Midbrain (tissue), 1 donor: Measurements from ENCODE around the gene TTC39A.
A peak's percentile ranks its signal among the peaks of the same experiment; 100 is the strongest.
"Not testable (repeated sequence)": the region's sequence is repeated elsewhere in the genome, so short reads cannot be mapped to it uniquely, and the experiment has no call there.

Experiments
- DNase-seq: peaks from one replicate; lab custom pipeline; 2025; lab: John Stamatoyannopoulos, UW

The TTC39A gene

DNA sequence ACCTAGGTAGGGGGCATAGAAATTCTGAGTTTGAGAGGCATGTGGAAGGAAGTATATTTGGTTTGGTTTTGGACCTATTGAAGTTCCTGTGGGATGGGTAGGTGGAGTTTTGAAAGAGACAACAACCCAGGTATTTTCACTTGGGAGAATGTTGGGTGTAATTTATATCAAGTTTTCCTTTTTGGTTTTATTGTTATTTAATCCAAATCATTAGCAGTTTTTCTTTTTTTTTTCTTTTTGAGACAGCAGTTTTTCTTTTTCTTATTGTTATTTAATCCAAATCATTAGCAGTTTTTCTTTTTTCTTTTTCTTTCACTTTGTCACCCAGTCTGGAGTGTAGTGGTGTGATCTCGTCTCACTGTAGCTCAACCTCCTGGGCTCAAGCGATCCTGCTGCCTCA is 64.2 kb downstream of the TTC39A start:
- DNase-seq: no peak

DNA sequence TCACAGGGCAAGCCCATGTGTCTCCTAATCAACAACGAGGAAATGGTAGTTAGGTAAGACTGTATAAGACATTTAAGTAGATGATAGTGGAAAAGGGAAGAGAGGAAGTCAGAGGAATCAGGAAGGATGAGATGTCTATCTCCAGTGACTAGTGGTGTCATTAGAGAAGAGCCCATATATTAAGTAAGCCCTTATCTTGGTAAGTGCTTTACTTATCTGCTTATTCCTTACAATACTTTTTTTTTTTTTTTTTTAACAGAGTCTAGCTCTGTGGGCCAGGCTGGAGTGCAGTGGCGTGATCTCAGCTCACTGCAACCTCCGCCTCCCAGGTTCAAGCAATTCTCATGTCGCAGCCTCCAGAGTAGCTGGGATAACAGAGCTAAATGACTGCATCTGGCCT is 64.7 kb downstream of the TTC39A start:
- no peak for DNase-seq

DNA sequence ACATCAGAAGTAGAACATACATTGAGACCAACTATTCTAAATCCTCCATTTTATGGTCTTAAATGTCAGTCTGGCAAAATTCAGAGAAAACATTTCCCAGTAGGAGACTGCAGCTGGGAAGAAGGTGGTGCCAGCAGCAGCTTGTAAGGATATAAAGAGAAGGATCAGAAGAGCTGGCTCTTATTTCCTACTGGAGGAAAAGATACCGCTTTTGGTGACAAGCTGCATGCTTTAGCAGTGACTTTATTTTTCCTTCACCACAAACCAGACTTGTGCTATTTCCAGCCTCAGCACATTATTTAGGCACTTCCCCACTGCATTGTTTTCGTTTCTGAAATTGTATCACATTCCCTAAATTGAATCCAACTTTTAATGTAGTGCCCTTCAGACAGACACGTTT is 65.9 kb downstream of the TTC39A start:
- no peak for DNase-seq

DNA sequence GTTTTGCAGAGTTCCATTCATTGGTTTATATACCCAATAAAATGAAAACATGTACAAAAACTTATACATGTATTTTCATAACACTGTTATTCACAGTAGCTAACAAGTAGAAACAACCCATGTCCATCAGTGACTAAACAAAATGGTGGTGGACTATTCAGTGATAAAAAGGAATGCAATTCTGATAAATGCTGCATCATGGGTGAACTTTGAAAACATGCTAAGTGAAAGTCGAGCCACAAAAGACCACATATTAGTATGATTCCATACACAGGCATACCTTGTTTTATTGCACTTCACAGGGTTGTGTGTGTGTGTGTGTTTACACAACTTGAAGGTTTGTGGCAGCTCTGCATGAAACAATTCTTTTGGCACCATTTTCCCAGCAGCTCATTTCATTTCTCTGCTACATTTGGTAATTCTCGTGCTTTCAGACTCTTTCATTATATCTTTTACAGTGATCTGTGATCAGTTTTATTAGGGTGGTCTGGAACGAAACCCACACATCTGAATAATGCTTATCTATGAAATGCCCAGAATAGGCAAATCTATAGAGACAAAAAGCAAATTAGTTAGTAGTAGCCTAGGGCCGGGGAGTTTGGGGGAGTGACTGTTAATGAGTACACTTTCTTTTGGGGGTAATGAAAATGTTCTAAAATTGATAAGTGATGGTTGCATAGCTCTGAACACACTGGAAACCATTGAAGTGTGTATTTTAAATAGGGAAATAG is 67.0 kb downstream of the TTC39A start:
- no peak for DNase-seq

DNA sequence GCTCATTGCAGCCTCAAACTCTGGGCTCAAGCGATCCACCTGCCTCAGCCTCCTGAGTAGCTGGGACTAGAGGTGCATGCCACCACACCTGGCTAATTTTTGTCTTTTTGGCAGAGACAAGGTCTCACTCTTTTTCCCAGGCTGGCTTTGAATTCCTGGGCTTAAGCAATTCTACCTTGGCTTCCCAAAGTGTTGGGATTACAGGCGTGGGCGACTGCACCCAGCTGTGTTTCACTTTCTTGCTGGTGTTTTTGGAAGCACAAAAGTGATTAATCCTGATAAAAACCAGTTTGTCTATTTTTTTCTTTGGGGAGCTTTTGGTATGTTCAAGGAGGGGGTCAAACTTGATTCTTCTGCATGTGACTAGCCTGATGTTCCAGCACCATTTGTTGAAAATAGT is 75.0 kb downstream of the TTC39A start:
- DNase-seq: no peak

DNA sequence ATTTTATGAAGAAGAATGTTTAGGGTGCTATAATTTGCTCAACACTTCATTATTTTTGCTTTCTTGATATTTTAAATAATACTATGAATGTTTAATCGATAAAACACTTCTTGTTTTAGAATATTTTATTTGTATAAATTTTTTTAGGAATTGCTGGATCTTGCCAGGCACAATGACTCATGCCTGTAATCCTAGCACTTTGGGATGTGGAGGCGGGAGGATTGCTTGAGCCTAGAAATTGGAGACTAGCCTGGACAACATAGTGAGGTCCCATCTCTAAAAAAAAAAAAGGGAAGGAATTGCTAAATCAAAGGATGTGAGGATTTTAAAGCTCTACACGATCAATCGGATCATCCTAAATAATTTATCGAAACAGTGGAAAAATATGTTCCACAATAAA is 76.7 kb downstream of the TTC39A start:
- no peak for DNase-seq

DNA sequence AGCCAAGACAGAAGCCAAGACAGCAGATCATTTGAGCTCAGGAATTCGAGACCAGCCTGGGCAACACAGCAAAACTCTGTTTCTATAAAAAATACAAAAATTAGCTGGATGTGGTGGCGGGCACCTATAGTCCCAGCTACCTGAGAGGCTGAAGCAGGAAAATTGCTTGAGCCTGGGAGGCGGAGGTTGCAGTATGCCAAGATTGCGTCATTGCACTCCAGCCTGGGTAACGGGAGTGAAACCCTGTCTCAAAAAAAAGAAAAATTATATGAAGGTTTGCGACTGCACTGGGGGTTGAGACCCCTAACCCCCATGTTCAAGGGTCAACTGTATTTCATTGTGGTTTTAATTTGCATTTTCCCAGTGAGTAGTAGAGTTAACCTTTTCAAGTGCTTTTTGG is 78.0 kb downstream of the TTC39A start:
- DNase-seq: no peak

DNA sequence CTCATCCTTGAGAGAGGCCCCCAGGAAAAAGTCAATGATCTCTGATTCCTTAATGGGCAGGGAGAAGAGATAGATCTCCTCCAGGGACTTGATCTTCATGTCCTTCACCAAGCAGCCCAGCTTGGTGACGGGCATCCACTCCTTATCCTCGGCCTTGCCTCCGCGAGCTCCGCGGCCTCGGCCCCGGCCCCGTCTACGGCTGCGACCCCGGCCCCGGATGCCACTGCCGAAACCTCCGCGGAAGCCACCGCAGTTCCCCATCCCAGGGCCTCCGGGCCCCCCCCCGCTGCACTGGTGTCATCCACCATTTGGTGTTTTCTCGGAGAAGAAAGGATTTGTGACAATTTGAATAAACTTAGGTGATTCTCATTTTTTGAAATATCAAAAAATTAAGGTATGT is 79.2 kb downstream of the TTC39A start:
- not testable (repeated sequence) for DNase-seq

DNA sequence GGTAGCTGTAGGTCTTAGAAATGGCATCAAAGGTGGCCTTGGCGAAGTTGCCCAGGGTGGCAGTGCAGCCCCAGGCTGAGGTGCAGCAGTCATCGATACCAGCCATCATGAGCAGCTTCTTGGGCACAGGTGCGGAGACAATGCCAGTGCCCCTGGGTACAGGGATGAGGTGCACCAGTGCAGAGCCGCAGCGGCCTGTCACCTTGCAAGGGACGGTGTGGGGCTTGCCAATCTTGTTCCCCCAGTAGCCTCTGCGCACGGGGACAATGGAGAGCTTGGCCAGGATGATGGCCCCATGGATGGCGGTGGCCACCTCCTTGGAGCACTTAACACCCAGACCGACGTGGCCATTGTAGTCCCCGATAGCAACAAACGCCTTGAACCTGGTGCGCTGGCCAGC is 79.6 kb downstream of the TTC39A start:
- not testable (repeated sequence) for DNase-seq

DNA sequence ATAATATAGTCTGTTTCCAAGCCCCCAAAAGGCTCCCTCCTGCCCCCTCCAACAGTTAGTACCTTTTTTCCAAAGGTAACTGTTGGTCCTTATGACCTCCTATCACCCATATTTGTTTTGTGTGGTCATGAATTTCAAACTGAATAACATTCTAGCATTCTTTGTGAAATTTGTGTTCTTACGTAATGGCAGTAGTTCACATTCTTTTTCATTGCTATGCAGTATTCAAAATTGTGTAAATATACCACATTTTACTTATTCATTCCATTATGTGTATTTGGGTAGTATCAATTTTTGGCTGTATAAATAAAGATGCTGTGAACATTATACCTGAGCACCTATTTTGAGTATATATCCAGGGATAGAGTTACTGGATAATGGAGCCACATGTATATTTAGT is 80.9 kb downstream of the TTC39A start:
- DNase-seq: no peak

DNA sequence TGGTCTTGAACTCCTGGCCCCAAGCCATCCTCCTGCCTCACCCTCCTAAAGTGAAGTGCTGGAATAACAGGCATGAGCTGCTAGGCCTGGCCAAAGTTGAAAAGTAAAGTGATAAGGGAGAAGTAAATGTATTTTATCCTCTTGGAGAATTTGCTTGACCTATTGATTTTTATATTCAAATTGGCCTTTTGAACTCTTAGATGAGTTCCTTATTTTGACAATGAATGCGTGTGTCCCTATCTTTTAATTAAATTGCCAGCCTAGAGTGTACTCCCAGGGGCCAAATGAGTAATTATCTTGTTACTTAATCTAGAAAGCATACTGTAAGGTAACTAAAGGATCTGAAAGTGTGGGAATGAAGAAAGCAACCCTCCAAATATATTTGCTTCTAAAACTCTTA is 82.9 kb downstream of the TTC39A start:
- no peak for DNase-seq

DNA sequence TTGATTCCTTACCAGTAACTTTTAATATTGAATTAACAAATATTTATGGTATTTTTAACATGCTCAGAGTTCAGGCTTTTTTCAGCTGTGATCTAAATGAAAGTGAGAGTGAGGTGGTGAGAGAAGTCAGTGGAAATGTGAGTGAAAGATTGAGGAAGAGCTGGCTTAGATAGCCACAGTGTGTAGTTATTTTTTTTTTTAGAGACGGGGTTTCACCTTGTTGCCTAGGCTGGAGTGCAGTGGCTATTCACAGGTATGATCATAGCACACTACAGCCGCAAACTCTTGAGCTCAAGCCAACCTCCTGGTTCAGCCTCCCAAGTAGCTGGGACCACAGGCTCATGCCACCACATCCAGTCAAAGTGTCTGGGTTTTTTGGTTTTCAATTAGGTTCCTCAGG is 83.3 kb downstream of the TTC39A start:
- no peak for DNase-seq

DNA sequence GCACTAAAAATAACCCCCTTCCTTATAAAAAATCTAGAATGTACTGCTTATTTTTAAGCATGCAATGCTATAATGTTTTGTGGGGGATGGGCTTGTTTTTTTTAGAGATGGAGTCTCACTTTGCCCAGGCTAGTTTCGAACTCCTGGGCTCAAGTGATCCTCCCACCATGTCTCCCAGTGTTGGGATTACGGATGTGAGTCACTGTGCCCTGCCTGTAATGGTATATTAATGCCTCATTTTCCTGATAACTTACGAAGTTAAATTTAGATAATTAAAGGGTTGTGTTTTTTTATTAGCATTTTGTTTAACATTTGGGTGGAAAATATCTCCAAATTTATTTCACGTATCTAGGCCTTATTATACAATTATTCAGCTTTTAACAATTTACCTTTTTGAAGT is 87.8 kb downstream of the TTC39A start:
- DNase-seq: no peak

DNA sequence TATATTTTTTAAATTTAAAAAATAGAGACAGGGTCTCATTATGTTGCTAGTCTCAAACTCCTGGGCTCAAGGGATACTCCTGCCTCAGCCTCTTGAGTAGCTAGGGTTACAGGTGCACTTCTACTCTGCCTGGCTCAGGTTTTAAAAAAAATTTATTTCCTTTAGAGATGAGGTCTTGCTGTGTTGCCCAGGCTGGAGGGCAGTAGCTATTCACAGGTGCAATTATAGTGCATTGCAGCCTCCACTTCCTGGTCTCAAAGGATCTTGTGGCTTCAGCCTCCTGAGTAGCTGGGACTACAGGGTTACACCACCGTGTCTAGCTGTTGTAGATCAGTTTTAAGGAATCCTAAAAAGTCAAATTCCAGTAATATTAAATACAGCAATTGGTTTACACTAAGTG is 89.2 kb downstream of the TTC39A start:
- no peak for DNase-seq

DNA sequence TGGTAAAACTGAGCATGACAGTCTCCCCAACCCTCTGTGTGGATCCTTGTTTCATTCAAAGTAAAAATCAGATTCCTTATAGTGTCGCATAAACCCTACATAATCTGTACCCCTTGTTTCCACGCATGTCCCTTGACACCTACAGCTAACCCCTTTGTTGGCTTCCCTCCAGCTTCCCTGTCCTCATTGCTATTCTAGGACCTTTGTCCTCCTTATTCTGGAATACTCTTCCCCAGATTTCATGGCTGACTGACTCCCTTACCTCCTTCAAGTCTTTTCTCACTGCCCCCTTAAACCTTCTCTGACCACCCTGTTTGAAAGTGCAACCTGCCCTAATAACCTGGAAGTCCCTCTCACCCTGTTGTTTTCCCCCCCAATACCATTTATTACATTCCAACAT is 90.3 kb downstream of the TTC39A start:
- DNase-seq: peak; percentile 23

DNA sequence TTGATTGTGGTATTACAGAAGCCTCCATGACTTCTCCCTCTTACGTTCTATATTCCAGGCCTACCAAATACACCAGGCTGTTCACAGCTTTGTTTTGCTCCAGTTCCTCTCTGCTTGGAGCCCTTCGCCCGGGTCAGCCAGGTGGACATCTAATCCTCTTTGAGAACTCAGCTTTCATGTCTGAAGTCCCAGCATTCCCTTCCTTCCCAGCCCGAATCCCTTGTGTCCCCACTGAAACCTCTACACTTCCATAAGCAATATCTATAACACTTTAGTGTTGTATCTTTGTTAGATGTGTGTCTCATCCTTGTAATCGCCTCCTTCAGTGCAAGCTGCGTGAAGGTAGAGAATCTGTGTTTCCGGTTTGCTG is 92.3 kb downstream of the TTC39A start:
- DNase-seq: peak; percentile 26

DNA sequence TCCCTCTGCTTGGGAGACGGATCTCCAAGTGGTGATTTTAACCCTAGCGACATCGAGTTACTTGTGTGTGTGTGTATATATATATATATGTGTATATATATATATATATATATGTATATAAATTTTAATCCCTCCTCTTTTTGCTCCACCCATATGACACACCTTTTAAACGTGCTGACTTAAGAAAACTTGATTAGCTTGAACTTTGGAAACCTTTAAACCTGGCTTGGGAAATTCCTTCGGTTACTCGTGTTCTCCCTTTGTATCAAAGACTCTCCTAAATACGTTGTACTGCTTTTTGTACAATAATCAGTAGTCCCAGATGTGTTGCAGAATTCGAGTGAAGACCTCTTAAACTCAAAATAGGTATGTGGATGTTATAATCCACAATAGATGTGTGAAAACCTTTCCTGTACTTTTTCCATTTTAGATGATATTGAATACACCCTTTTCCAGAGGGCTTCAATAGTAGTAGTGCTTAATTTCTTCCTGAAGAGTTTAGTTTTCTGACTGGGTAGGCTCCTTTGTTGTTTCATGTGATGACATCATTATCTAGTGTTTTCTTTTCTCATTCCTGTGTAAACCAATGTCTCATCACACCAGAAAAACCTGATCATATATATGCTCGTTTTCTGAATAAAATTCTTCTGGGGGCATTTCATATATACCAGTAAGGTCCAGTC is 92.9 kb downstream of the TTC39A start:
- DNase-seq: no peak
